RWPE2 (cell line): ENCODE measurements around the gene LRRC41.
"Not testable (repeated sequence)": the region's sequence is repeated elsewhere in the genome, so short reads cannot be mapped to it uniquely, and the experiment has no call there.

Experiments
- ATAC-seq: fragments of 200-7000 bp; cut with Tn5 transposase; 3 replicates; pipeline ENCODE4 v1.9.1; 2021; ENCODE audit warnings: low read depth
- DNase-seq: peaks from one replicate; pipeline ENCODE4 v3.0.0-alpha.2; 2020; ENCODE audit warnings: low spot score
- H3K27ac ChIP-seq: fragments of 450-650 bp; 2 replicates; pipeline ENCODE4 v1.5.1; 2017; ENCODE audit warnings: mild to moderate bottlenecking; ENCODE audit not compliant: poor library complexity, severe bottlenecking
- H3K27me3 ChIP-seq: fragments of 250-450 bp; sonication (Bioruptor Pico); 2 replicates; pipeline ENCODE4 v1.5.1; 2021; ENCODE audit warnings: mild to moderate bottlenecking, moderate library complexity; ENCODE audit not compliant: insufficient read depth, poor library complexity, severe bottlenecking
- H3K36me3 ChIP-seq: fragments of 250-450 bp; sonication (Bioruptor Pico); 2 replicates; pipeline ENCODE4 v1.5.1; 2020; ENCODE audit warnings: low read depth, mild to moderate bottlenecking, moderate library complexity
- H3K4me1 ChIP-seq: fragments of 250-450 bp; sonication (Bioruptor Pico); 2 replicates; pipeline ENCODE4 v1.5.1; 2021; ENCODE audit warnings: mild to moderate bottlenecking, moderate library complexity; ENCODE audit not compliant: insufficient read depth, poor library complexity, severe bottlenecking
- H3K4me3 ChIP-seq: fragments of 250-450 bp; sonication (Bioruptor Pico); 2 replicates; pipeline ENCODE4 v1.5.1; 2021; ENCODE audit warnings: mild to moderate bottlenecking, moderate library complexity; ENCODE audit not compliant: severe bottlenecking
- H3K9me3 ChIP-seq: fragments of 250-450 bp; sonication (Bioruptor Pico); 2 replicates; pipeline ENCODE4 v1.5.1; 2021; ENCODE audit warnings: mild to moderate bottlenecking, moderate library complexity; ENCODE audit not compliant: severe bottlenecking
- TF ChIP-seq, protein P1 (sequence below): fragments of 450-650 bp; IDR thresholded peaks from one replicate; pipeline ENCODE4 v1.5.1; 2017; ENCODE audit warnings: mild to moderate bottlenecking, moderate library complexity; ENCODE audit not compliant: poor library complexity, severe bottlenecking

Gene LRRC41

GRCh38 chr1:46341222-46342083 is 38.0 kb upstream of the LRRC41 start:
- peak overlapping the region; percentile 92 for H3K27ac ChIP-seq
- TF ChIP-seq, protein P1, sequence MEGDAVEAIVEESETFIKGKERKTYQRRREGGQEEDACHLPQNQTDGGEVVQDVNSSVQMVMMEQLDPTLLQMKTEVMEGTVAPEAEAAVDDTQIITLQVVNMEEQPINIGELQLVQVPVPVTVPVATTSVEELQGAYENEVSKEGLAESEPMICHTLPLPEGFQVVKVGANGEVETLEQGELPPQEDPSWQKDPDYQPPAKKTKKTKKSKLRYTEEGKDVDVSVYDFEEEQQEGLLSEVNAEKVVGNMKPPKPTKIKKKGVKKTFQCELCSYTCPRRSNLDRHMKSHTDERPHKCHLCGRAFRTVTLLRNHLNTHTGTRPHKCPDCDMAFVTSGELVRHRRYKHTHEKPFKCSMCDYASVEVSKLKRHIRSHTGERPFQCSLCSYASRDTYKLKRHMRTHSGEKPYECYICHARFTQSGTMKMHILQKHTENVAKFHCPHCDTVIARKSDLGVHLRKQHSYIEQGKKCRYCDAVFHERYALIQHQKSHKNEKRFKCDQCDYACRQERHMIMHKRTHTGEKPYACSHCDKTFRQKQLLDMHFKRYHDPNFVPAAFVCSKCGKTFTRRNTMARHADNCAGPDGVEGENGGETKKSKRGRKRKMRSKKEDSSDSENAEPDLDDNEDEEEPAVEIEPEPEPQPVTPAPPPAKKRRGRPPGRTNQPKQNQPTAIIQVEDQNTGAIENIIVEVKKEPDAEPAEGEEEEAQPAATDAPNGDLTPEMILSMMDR: no peak

DNA sequence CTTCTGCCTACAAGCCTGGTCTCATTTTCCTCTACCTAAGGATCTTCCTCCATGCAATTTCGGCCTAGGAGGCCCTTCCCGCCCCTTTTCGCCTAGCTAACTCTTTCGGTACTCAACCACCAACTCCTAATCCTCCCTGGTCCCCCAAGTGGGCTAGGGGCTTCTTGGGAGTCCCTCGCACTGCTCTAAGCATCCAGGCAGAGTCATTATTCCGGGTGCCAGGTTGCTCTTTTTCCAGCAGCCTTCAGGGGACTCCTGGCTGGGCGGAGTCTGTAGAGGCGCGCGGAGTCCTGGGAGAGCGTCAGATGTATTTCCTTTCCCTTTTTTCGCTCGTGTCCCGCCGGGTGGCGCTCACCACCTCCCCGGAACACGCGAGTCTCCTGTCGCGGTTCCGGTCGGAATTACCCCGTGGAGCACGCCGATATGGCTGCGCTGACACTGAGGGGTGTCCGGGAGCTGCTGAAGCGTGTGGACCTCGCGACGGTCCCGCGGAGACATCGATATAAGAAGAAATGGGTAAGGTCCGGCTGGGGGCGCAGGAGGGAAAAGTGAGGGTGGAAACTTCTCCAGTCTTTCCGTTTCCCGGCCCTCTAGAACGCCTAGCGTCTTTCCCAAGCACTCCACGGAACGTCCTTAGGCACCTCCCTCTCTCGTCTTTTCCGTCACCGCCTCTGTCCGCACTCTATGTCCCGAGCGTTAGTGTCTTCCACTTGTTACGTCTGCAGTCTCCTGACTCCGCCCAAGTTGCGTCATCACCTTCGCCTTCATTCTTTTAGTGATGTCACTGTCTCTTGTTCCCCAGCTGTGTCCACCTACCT is 37.2 kb upstream of the LRRC41 start, which contains the start of gene NSUN4:
NSUN4 (plus strand) TSS at position 404 of the 818 bp plus-strand sequence; CDS start at position 424, 20 bp downstream.
- peak; percentile 87 for ATAC-seq
- H3K4me3 ChIP-seq: peak within 1 kb of the TSS; percentile 85
- TF ChIP-seq, protein P1: peak; percentile 88
- H3K9me3 ChIP-seq: no peaks in the 10 kb centered on the region
- H3K27me3 ChIP-seq: no peaks in the 10 kb centered on the region
- peak; percentile 87 for DNase-seq
- H3K27ac ChIP-seq: peak within 1 kb of the TSS; percentile 92
- H3K4me1 ChIP-seq: peaks cover 10% of the 10 kb centered on the region
- H3K36me3 ChIP-seq: peaks cover 23% of the 10 kb centered on the region

More at GRCh38 chr1:46341222-46342083, 38.0 kb upstream of the LRRC41 start:
- peak overlapping the region; percentile 85 for H3K4me3 ChIP-seq
- no peak for ATAC-seq
- peaks cover 26% of the 10 kb centered on the region for H3K36me3 ChIP-seq
- peaks cover 10% of the 10 kb centered on the region for H3K4me1 ChIP-seq
- H3K27me3 ChIP-seq: no peaks in the 10 kb centered on the region
- H3K9me3 ChIP-seq: no peaks in the 10 kb centered on the region
- DNase-seq: no peak

DNA sequence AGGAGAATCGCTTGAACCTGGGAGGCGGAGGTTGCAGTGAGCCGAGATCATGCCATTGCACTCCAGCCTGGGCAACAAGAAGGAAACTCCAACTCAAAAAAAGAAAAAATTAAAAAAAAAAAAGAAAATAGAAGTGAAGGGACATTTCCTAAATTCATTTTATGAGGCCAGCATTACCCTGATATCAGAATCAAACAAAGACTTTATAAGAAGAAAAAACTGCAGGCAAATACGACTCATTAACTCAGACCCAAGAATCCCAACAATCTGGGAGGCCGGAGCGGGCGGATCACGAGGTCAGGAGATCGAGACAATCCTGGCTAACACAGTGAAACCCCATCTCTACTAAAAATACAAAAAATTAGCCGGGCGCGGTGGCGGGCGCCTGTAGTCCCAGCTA is 34.0 kb upstream of the LRRC41 start:
- H3K27ac ChIP-seq, H3K9me3 ChIP-seq, ATAC-seq, DNase-seq, H3K4me3 ChIP-seq, H3K4me1 ChIP-seq, H3K27me3 ChIP-seq, H3K36me3 ChIP-seq: not testable (repeated sequence)

DNA sequence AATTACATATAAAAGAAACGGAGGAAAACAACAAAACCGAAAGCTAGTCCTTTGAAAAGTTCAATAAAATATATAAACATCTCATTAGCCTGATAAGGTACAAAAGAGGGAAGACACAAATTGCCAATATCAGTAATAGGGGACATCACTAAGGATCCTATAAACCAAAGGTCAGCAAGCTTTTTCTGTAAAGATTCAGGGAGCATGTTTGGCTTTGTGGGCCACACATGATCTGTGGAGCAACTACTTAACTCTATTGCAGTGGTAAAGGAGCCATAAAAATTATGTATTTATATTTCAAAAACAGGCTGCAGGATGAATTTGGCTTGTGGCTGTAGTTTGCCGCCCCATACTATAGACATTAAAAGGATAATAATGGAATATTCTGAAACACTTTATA is 31.7 kb upstream of the LRRC41 start:
- TF ChIP-seq, protein P1: no peak
- peaks cover 10% of the 10 kb centered on the region for H3K4me1 ChIP-seq
- H3K36me3 ChIP-seq: no peaks in the 10 kb centered on the region
- DNase-seq: no peak
- no peak overlapping the region for H3K27ac ChIP-seq
- no peak for ATAC-seq
- no peak overlapping the region for H3K4me3 ChIP-seq
- H3K9me3 ChIP-seq: no peaks in the 10 kb centered on the region
- H3K27me3 ChIP-seq: no peaks in the 10 kb centered on the region

- no peaks in the 10 kb centered on the region for H3K9me3 ChIP-seq
- no peaks in the 10 kb centered on the region for H3K27me3 ChIP-seq
- H3K36me3 ChIP-seq: no peaks in the 10 kb centered on the region
- H3K4me3 ChIP-seq: no peak overlapping the region
- TF ChIP-seq, protein P1: no peak
- H3K27ac ChIP-seq: no peak overlapping the region
- DNase-seq (no peak), ATAC-seq (no peak)
- peaks cover 3% of the 10 kb centered on the region for H3K4me1 ChIP-seq
Measured at GRCh38 chr1:46334030-46334384, 30.6 kb upstream of the LRRC41 start.
